OCI-LY1 (cell line): ENCODE measurements around the gene S100A14.

Experiments
- H2AFZ ChIP-seq: fragments of 200-600 bp; sonication (generic), shearing (Covaris generic); 2 replicates; pipeline ENCODE4 v1.6.0; 2014; ENCODE audit warnings: antibody characterized with exemption, mild to moderate bottlenecking, low read length
- H3F3A ChIP-seq: fragments of 200-600 bp; sonication (generic), shearing (Covaris generic); 2 replicates; pipeline ENCODE4 v1.6.0; 2014; ENCODE audit warnings: mild to moderate bottlenecking, antibody characterized with exemption, low read length, moderate library complexity; ENCODE audit not compliant: insufficient read depth
- H3K27ac ChIP-seq: fragments of 200-600 bp; sonication (generic); 2 replicates; pipeline ENCODE4 v1.5.1; 2014; ENCODE audit warnings: low read length, mixed run types, mild to moderate bottlenecking, low read depth; ENCODE audit not compliant: poor library complexity, severe bottlenecking
- H3K27me3 ChIP-seq: fragments of 200-600 bp; sonication (generic); 2 replicates; pipeline ENCODE4 v1.6.0; 2014; ENCODE audit warnings: antibody characterized with exemption, mild to moderate bottlenecking, low read length, moderate library complexity; ENCODE audit not compliant: insufficient read depth
- H3K36me3 ChIP-seq: fragments of 200-600 bp; sonication (generic); 2 replicates; pipeline ENCODE4 v1.6.1; 2014; ENCODE audit warnings: mild to moderate bottlenecking, antibody characterized with exemption, low read length, moderate library complexity, mixed read lengths; ENCODE audit not compliant: insufficient read depth
- H3K4me1 ChIP-seq: fragments of 200-600 bp; sonication (generic); 2 replicates; pipeline ENCODE4 v1.5.1; 2014; ENCODE audit warnings: mild to moderate bottlenecking, low read length, moderate library complexity; ENCODE audit not compliant: insufficient read depth, severe bottlenecking
- H3K4me2 ChIP-seq: fragments of 200-600 bp; sonication (generic), shearing (Covaris generic); 2 replicates; pipeline ENCODE4 v1.6.1; 2014; ENCODE audit warnings: low read length
- H3K4me3 ChIP-seq: fragments of 200-600 bp; sonication (generic); 2 replicates; pipeline ENCODE4 v1.5.1; 2014; ENCODE audit warnings: low read length, low read depth, mild to moderate bottlenecking, mixed read lengths; ENCODE audit not compliant: poor library complexity, severe bottlenecking
- H3K79me2 ChIP-seq: fragments of 200-600 bp; shearing (Covaris generic); 2 replicates; pipeline ENCODE4 v1.6.1; 2016; ENCODE audit warnings: mixed run types, low read length, mixed read lengths; ENCODE audit not compliant: insufficient read depth
- H3K9ac ChIP-seq: fragments of 200-600 bp; sonication (generic), shearing (Covaris generic); 2 replicates; pipeline ENCODE4 v1.6.1; 2014; ENCODE audit warnings: mild to moderate bottlenecking, low read length, mixed read lengths
- H3K9me2 ChIP-seq: fragments of 200-600 bp; sonication (generic), shearing (Covaris generic); 2 replicates; pipeline ENCODE4 v1.6.1; 2014; ENCODE audit warnings: low read depth, mild to moderate bottlenecking, low read length, mixed read lengths
- H3K9me3 ChIP-seq: fragments of 200-600 bp; shearing (Covaris generic); 2 replicates; pipeline ENCODE4 v1.6.1; 2014; ENCODE audit warnings: low read length, mixed read lengths
- H4K20me1 ChIP-seq: fragments of 200-600 bp; sonication (generic), shearing (Covaris generic); 2 replicates; pipeline ENCODE4 v1.6.0; 2016; ENCODE audit warnings: mild to moderate bottlenecking, low read length; ENCODE audit not compliant: insufficient read depth
- CTCF ChIP-seq: fragments of 200-600 bp; sonication (generic), shearing (Covaris generic); IDR thresholded peaks from 2 replicates; pipeline ENCODE4 v1.5.1; 2017; ENCODE audit warnings: mild to moderate bottlenecking, antibody characterized with exemption, low read length, moderate library complexity, mixed read lengths
- EZH2 ChIP-seq: fragments of 200-600 bp; sonication (generic), shearing (Covaris generic); IDR thresholded peaks from 2 replicates; pipeline ENCODE4 v1.8.0; 2017; ENCODE audit warnings: borderline replicate concordance, mixed run types, mild to moderate bottlenecking, antibody characterized with exemption, low read length, moderate library complexity, mixed read lengths

S100A14 gene

GRCh38 chr1:153648000-153648643, 32.0 kb upstream of the S100A14 start:
- Histone ChIP-seq H3K79me2 (no peaks in the 10 kb centered on the region), H3K9me3 (no peaks in the 10 kb centered on the region), H3K9ac (no peak overlapping the region), H3K4me2 (no peak overlapping the region), H3K9me2 (no peaks in the 10 kb centered on the region), H3K36me3 (peaks cover 43% of the 10 kb centered on the region), H3K27me3 (no peaks in the 10 kb centered on the region), H2AFZ (no peak overlapping the region), H3F3A (no peaks in the 10 kb centered on the region), H3K4me1 (peaks cover 6% of the 10 kb centered on the region), H4K20me1 (no peaks in the 10 kb centered on the region), H3K4me3 (no peak overlapping the region), H3K27ac (no peak overlapping the region)
- no peak for TF ChIP-seq EZH2
- no peak for TF ChIP-seq CTCF

GRCh38 chr1:153647346-153647714, 31.2 kb upstream of the S100A14 start:
- H3K4me2 ChIP-seq, result no peak overlapping the region
- H3K9me2 ChIP-seq, result no peaks in the 10 kb centered on the region
- H3K4me1 ChIP-seq, result no peaks in the 10 kb centered on the region
- no peak overlapping the region for H2AFZ ChIP-seq
- no peak overlapping the region for H3K4me3 ChIP-seq
- no peaks in the 10 kb centered on the region for H3K27me3 ChIP-seq
- no peak overlapping the region for H3K27ac ChIP-seq
- TF ChIP-seq CTCF (no peak), EZH2 (no peak)
- H3F3A ChIP-seq, result no peaks in the 10 kb centered on the region
- no peak overlapping the region for H3K9ac ChIP-seq
- H3K36me3 ChIP-seq, result peaks cover 51% of the 10 kb centered on the region
- no peaks in the 10 kb centered on the region for H3K79me2 ChIP-seq
- H4K20me1 ChIP-seq, result no peaks in the 10 kb centered on the region
- H3K9me3 ChIP-seq, result no peaks in the 10 kb centered on the region

- Histone ChIP-seq H3K36me3 (peaks cover 56% of the 10 kb centered on the region), H3F3A (no peaks in the 10 kb centered on the region), H3K27ac (no peak overlapping the region)
Measured at GRCh38 chr1:153646672-153647345, 30.7 kb upstream of the S100A14 start.

More at GRCh38 chr1:153646672-153647345, 30.7 kb upstream of the S100A14 start:
- no peaks in the 10 kb centered on the region for H3K4me1 ChIP-seq
- TF ChIP-seq EZH2 (no peak), CTCF (no peak)
- H3K79me2 ChIP-seq, result no peaks in the 10 kb centered on the region
- H3K9me2 ChIP-seq, result no peaks in the 10 kb centered on the region
- H3K9ac ChIP-seq, result no peak overlapping the region
- H3K27me3 ChIP-seq, result no peaks in the 10 kb centered on the region
- H4K20me1 ChIP-seq, result no peaks in the 10 kb centered on the region
- H3K9me3 ChIP-seq, result no peaks in the 10 kb centered on the region
- no peak overlapping the region for H2AFZ ChIP-seq
- no peak overlapping the region for H3K4me3 ChIP-seq
- H3K4me2 ChIP-seq, result no peak overlapping the region
